Keratinocyte (primary cell): ENCODE data around the gene TEDC2. TPM values are rescaled to one million over a fixed set of nuclear protein-coding genes. Genes with fewer than 3 reads are reported as not detected.

Experiments
- DNase-seq: peaks from one replicate; pipeline ENCODE4 v3.0.0-alpha.2; 2011; ENCODE audit warnings: low read depth, missing footprints, low spot score
- FAIRE-seq: peaks from 2 replicates; lab custom pipeline; 2011; peaks lifted over from hg19 to GRCh38; lab: Jason Lieb, UNC
- H2AFZ ChIP-seq: 2 replicates; pipeline ENCODE4 v1.6.0; 2012; ENCODE audit warnings: low read length, control low read depth, inconsistent platforms; ENCODE audit not compliant: control insufficient read depth
- H3K27ac ChIP-seq: 2 replicates; pipeline ENCODE4 v1.5.1; 2011; ENCODE audit warnings: low read length; ENCODE audit not compliant: control insufficient read depth, insufficient read depth
- H3K27me3 ChIP-seq: 3 replicates; pipeline ENCODE4 v1.6.0; 2011; ENCODE audit warnings: low read length; ENCODE audit not compliant: control insufficient read depth, insufficient read depth; ENCODE audit errors: extremely low read depth
- H3K36me3 ChIP-seq, 2 experiments: 2 replicates in 1 of 2; 3 replicates in 1 of 2; pipeline ENCODE4 v1.5.1; 2011; ENCODE audit warnings: low read length in 2 of 2, mild to moderate bottlenecking in 1 of 2; ENCODE audit not compliant: control insufficient read depth in 2 of 2, insufficient read depth in 2 of 2; ENCODE audit errors: extremely low read depth in 1 of 2
- H3K4me1 ChIP-seq: 3 replicates; pipeline ENCODE4 v1.5.1; 2011; ENCODE audit warnings: low read length; ENCODE audit not compliant: control insufficient read depth, insufficient read depth; ENCODE audit errors: extremely low read depth
- H3K4me2 ChIP-seq: 3 replicates; pipeline ENCODE4 v1.6.0; 2011; ENCODE audit warnings: low read depth, low read length; ENCODE audit not compliant: control insufficient read depth, insufficient read depth; ENCODE audit errors: extremely low read depth
- H3K4me3 ChIP-seq, 3 experiments: fragments of 200-600 bp in 1 of 3; sonication (generic) in 1 of 3; 2 replicates in 2 of 3; 3 replicates in 1 of 3; pipeline ENCODE4 v1.5.1; 2011 to 2016; ENCODE audit warnings: low read length in 3 of 3, mild to moderate bottlenecking in 3 of 3, control low read depth in 2 of 3, inconsistent platforms in 1 of 3, low read depth in 1 of 3, mixed read lengths in 1 of 3, mixed run types in 1 of 3, moderate library complexity in 1 of 3; ENCODE audit not compliant: control insufficient read depth in 2 of 3, insufficient read depth in 2 of 3; ENCODE audit errors: extremely low read depth in 1 of 3
- H3K79me2 ChIP-seq: 2 replicates; pipeline ENCODE4 v1.6.0; 2012; ENCODE audit warnings: low read length; ENCODE audit not compliant: control insufficient read depth, insufficient read depth
- H3K9ac ChIP-seq: 3 replicates; pipeline ENCODE4 v1.6.0; 2011; ENCODE audit warnings: low read length; ENCODE audit not compliant: control insufficient read depth, insufficient read depth; ENCODE audit errors: extremely low read depth
- H3K9me1 ChIP-seq: 3 replicates; pipeline ENCODE4 v1.6.0; 2011; ENCODE audit warnings: low read length; ENCODE audit not compliant: control insufficient read depth, insufficient read depth; ENCODE audit errors: extremely low read depth
- H3K9me3 ChIP-seq: 2 replicates; pipeline ENCODE4 v1.5.1; 2012; ENCODE audit warnings: low read depth, low read length; ENCODE audit not compliant: control insufficient read depth
- H4K20me1 ChIP-seq: 3 replicates; pipeline ENCODE4 v1.6.0; 2011; ENCODE audit warnings: low read length; ENCODE audit not compliant: control insufficient read depth, insufficient read depth; ENCODE audit errors: extremely low read depth
- CTCF ChIP-seq, 3 experiments: IDR thresholded peaks in 1 of 3; conservative IDR thresholded peaks in 1 of 3; optimal IDR thresholded peaks in 1 of 3; 2 replicates in 2 of 3; 3 replicates in 1 of 3; pipeline versions ENCODE3 to v1.5.1; 2011; ENCODE audit warnings: low read length in 3 of 3, mild to moderate bottlenecking in 3 of 3, moderate library complexity in 2 of 3, control low read depth in 1 of 3, inconsistent platforms in 1 of 3; ENCODE audit not compliant: insufficient read depth in 2 of 3; ENCODE audit errors: extremely low read depth in 1 of 3
- EZH2 ChIP-seq: IDR thresholded peaks from one replicate; pipeline ENCODE4 v1.6.1; 2012; ENCODE audit warnings: inconsistent platforms, mild to moderate bottlenecking, low read length, moderate library complexity
- dilution Hi-C: fragments of 300-500 bp; cut with MboI; formaldehyde crosslinking; loops from one replicate; pipeline ENCODE4 v1.7.0; 2020; ENCODE audit warnings: low sequenced_read_pairs; ENCODE audit not compliant: extremely low pct_ligation_motif_present
- polyA plus RNA-seq, 5 experiments: library from polyadenylated mRNA; depleted of rRNA in 3 of 5; stranded (reverse) in 3 of 5; stranded (forward) in 1 of 5; unstranded in 1 of 5; fragments of >200 nt; gene quantifications; 1 replicate in 1 of 5; 2 replicates in 3 of 5; 3 replicates in 1 of 5; pipeline versions ENCODE4 v1.2.1 to v1.2.3, GENCODE V29; 2011 to 2012; ENCODE audit warnings: missing spikeins in 2 of 5, low read depth in 1 of 5, low replicate concordance in 1 of 5

TEDC2 gene
- polyA plus RNA-seq, 1 donor (not counting 4 experiments of a cell fraction or from before 2014, with no cell fraction given): 2.7 TPM

- dilution Hi-C loops: no loop called here
- Histone ChIP-seq H3K79me2 (no peaks in the 10 kb centered on the region), H3K4me2 (no peak overlapping the region), H3K9me3 (no peaks in the 10 kb centered on the region), H3K4me1 (peaks cover 19% of the 10 kb centered on the region), H3K4me3 (no peak overlapping the region), H3K9me1 (no peaks in the 10 kb centered on the region), H2AFZ (no peak overlapping the region), H3K36me3 (peaks cover 0 to 11% of the 10 kb centered on the region in 2 experiments), H3K27ac (no peak overlapping the region), H3K9ac (no peak overlapping the region), H4K20me1 (peaks cover 3% of the 10 kb centered on the region), H3K27me3 (no peaks in the 10 kb centered on the region)
- FAIRE-seq (no peak), DNase-seq (no peak)
- TF ChIP-seq EZH2: no peak
- no peak for TF ChIP-seq CTCF (optimal IDR thresholded peaks at IDR 0.05 in 1 of 3, IDR thresholded peaks at IDR 0.05 in 1 of 3, conservative IDR thresholded peaks at IDR 0.05 in 1 of 3; ENCODE audit: extremely low read depth in 1 of 3, insufficient read depth in 2 of 3, low read length in 3 of 3)
These were observed 40.1 kb downstream of the TEDC2 start for GRCh38 chr16:2499890-2500429.

- FAIRE-seq (no peak), DNase-seq (no peak)
- Histone ChIP-seq H3K9me3 (no peaks in the 10 kb centered on the region), H3K27me3 (no peaks in the 10 kb centered on the region), H3K9me1 (no peaks in the 10 kb centered on the region), H2AFZ (no peak overlapping the region), H4K20me1 (peaks cover 3% of the 10 kb centered on the region), H3K4me1 (peaks cover 19% of the 10 kb centered on the region), H3K79me2 (no peaks in the 10 kb centered on the region), H3K27ac (no peak overlapping the region), H3K4me2 (no peak overlapping the region), H3K9ac (no peak overlapping the region), H3K36me3 (peaks cover 0 to 11% of the 10 kb centered on the region in 2 experiments), H3K4me3 (no peak overlapping the region)
- TF ChIP-seq CTCF (optimal IDR thresholded peaks at IDR 0.05 in 1 of 3, IDR thresholded peaks at IDR 0.05 in 1 of 3, conservative IDR thresholded peaks at IDR 0.05 in 1 of 3; ENCODE audit: extremely low read depth in 1 of 3, insufficient read depth in 2 of 3, low read length in 3 of 3): no peak
- no peak for TF ChIP-seq EZH2
- dilution Hi-C loops: no loop called here
These were observed 40.6 kb downstream of the TEDC2 start for GRCh38 chr16:2500430-2500917.
